Gastrocnemius medialis (tissue), 4 donors: ENCODE data around the gene MAIP1.

Source experiments
- CTCF ChIP-seq, 5 experiments: fragments of 450-650 bp in 3 of 5; fragments of 200-600 bp in 2 of 5; sonication (generic) in 2 of 5; IDR thresholded peaks in 4 of 5; conservative IDR thresholded peaks in 1 of 5; 1 replicate in 4 of 5; 2 replicates in 1 of 5; pipeline ENCODE4 v1.5.1; 2016 to 2019; ENCODE audit warnings: antibody characterized with exemption in 5 of 5, mild to moderate bottlenecking in 3 of 5, moderate library complexity in 3 of 5
- POLR2A ChIP-seq, 2 donors: fragments of 450-650 bp; IDR thresholded peaks; one replicate each; pipeline ENCODE4 v1.6.1; 2017; ENCODE audit warnings: antibody characterized with exemption in 2 of 2, mild to moderate bottlenecking in 2 of 2, moderate library complexity in 2 of 2

GRCh38 chr2:199984159-199984558, 28.8 kb downstream of the MAIP1 start:
- no peak for TF ChIP-seq CTCF (IDR thresholded peaks at IDR 0.05 in 4 of 5, conservative IDR thresholded peaks at IDR 0.05 in 1 of 5)
- no peak for TF ChIP-seq POLR2A (IDR thresholded peaks at IDR 0.05)
